HUES6 (cell line): ENCODE measurements around the gene SEMA5B.

Experiments used
- H3K27ac ChIP-seq: 2 replicates; pipeline ENCODE4 v1.7.0; 2013; ENCODE audit warnings: low read depth, mild to moderate bottlenecking, low read length, inconsistent platforms
- H3K27me3 ChIP-seq: 2 replicates; pipeline ENCODE4 v1.6.1; 2013; ENCODE audit warnings: low read length; ENCODE audit not compliant: control insufficient read depth, insufficient read depth
- H3K36me3 ChIP-seq: 2 replicates; pipeline ENCODE4 v1.6.1; 2013; ENCODE audit warnings: low read length; ENCODE audit not compliant: control insufficient read depth, insufficient read depth
- H3K4me1 ChIP-seq: 2 replicates; pipeline ENCODE4 v1.6.1; 2013; ENCODE audit warnings: low read length; ENCODE audit not compliant: control insufficient read depth, insufficient read depth
- H3K4me3 ChIP-seq: 2 replicates; pipeline ENCODE4 v1.5.1; 2013; ENCODE audit warnings: low read depth, low read length
- H3K9ac ChIP-seq: one replicate; pipeline ENCODE4 v1.6.1; 2013; ENCODE audit warnings: mild to moderate bottlenecking, low read length
- H3K9me3 ChIP-seq: 2 replicates; pipeline ENCODE4 v1.6.1; 2013; ENCODE audit warnings: low read depth, low read length; ENCODE audit not compliant: control insufficient read depth, insufficient read depth

Gene SEMA5B

GRCh38 chr3:122994954-122995353 is 32.6 kb downstream of the SEMA5B start:
- Histone ChIP-seq H3K4me1 (peaks cover 15% of the 10 kb centered on the region), H3K27me3 (peaks cover 7% of the 10 kb centered on the region; the same call in 1 of the 2 replicates), H3K36me3 (no peaks in the 10 kb centered on the region), H3K9me3 (no peaks in the 10 kb centered on the region), H3K4me3 (no peak overlapping the region), H3K27ac (no peak overlapping the region), H3K9ac (no peak overlapping the region)

GRCh38 chr3:122993124-122993978 is 34.2 kb downstream of the SEMA5B start:
- Histone ChIP-seq H3K27me3 (peaks cover 7% of the 10 kb centered on the region; the same call in 1 of the 2 replicates), H3K27ac (no peak overlapping the region), H3K4me1 (peaks cover 27% of the 10 kb centered on the region), H3K9me3 (no peaks in the 10 kb centered on the region), H3K9ac (no peak overlapping the region), H3K4me3 (no peak overlapping the region), H3K36me3 (no peaks in the 10 kb centered on the region)

- Histone ChIP-seq H3K9me3 (no peaks in the 10 kb centered on the region), H3K27ac (no peak overlapping the region), H3K9ac (no peak overlapping the region), H3K36me3 (no peaks in the 10 kb centered on the region), H3K27me3 (peaks cover 7% of the 10 kb centered on the region; the same call in 1 of the 2 replicates), H3K4me3 (no peak overlapping the region), H3K4me1 (peaks cover 34% of the 10 kb centered on the region)
Measured at GRCh38 chr3:122992676-122993075, 34.9 kb downstream of the SEMA5B start.

DNA sequence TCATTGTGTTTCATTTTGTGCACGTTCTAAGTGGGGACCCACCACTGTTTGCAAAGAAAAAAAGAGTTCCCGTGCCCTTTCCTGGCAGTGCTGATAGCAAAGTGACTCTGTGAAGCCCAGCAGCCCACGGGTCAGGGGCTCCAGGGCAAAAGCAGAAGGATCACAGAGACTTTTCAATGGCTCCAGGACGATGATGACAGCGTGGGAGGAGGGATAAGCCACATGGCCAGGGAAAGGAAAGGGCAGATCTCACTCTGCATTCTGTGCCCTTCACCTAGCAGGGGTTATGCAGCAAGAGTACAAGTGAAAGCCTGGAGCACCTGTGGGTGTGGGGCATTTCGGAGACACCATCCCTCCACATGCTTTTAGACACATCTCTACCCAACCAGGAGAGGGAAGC is 35.4 kb downstream of the SEMA5B start:
- peaks cover 39% of the 10 kb centered on the region for H3K4me1 ChIP-seq
- no peak overlapping the region for H3K27ac ChIP-seq
- H3K9me3 ChIP-seq = no peaks in the 10 kb centered on the region
- H3K9ac ChIP-seq = no peak overlapping the region
- H3K4me3 ChIP-seq = no peak overlapping the region
- peaks cover 7% of the 10 kb centered on the region; the same call in 1 of the 2 replicates for H3K27me3 ChIP-seq
- H3K36me3 ChIP-seq = no peaks in the 10 kb centered on the region

DNA sequence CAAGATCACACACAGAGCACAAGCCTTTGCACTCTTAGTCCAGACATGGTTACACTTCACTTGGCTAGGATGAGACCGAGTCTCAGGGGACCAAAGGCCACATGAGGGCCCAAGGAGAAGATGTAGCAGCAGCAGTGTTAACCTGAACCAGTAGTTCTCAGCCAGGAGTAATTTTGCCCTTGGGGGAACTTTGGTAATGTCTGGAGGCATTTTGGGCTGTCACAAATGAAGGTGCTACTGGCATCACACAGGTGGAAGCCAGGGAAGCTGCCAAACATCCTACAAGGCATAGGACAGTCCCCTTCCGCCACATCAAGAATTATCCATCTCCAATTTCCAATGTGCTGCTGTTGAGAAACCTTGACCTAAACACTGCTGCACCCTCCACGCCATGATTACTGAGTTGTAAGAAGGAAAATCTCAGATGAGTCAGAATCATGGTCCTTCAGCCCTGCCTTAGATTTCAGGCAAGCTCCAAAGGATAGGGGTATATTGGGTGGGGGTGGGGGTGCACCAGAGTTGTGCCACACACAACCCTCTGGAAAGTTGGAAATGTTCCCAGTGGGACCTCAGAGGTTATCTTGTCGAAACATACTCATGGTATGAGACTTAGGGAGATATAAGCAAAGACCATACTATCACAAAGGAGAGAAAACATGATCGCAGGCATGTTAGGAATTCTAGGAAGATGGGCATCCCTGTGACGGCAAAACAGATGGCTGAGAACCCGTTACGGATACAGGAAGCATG is 36.2 kb downstream of the SEMA5B start:
- Histone ChIP-seq H3K36me3 (no peaks in the 10 kb centered on the region), H3K9me3 (no peaks in the 10 kb centered on the region), H3K27me3 (peaks cover 7% of the 10 kb centered on the region; the same call in 1 of the 2 replicates), H3K9ac (no peak overlapping the region), H3K27ac (no peak overlapping the region), H3K4me3 (no peak overlapping the region), H3K4me1 (peaks cover 46% of the 10 kb centered on the region)

- no peak overlapping the region for H3K9ac ChIP-seq
- H3K4me1 ChIP-seq = peaks cover 58% of the 10 kb centered on the region
- peaks cover 7% of the 10 kb centered on the region; the same call in 1 of the 2 replicates for H3K27me3 ChIP-seq
Measured at GRCh38 chr3:122989856-122990575, 37.5 kb downstream of the SEMA5B start.

DNA sequence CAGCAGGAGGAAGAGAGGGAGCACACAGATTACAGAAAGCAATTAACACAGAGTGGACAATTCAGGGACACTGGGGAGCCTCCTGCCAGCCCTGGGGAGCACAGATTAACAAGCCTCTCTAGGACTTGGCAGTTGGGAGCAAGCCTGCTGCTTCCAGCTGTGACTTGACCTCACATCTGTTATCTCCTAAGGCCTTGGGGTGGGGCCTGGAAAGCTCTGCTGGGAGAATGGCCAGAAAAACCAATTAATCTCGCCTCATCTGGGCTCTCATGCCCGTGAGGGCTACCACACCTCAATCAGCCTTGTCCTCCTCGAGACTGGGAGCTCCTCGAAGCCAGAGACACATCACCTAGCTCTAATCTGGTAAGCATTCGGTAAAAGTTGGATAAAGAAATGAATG is 39.1 kb downstream of the SEMA5B start:
- Histone ChIP-seq H3K4me3 (no peak overlapping the region), H3K9me3 (no peaks in the 10 kb centered on the region), H3K36me3 (no peaks in the 10 kb centered on the region), H3K27ac (no peak overlapping the region), H3K4me1 (peaks cover 64% of the 10 kb centered on the region), H3K27me3 (peaks cover 7% of the 10 kb centered on the region; the same call in 1 of the 2 replicates), H3K9ac (no peak overlapping the region)

More at GRCh38 chr3:122989856-122990575, 37.5 kb downstream of the SEMA5B start:
- H3K27ac ChIP-seq = no peak overlapping the region
- no peaks in the 10 kb centered on the region for H3K9me3 ChIP-seq
- no peak overlapping the region for H3K4me3 ChIP-seq
- no peaks in the 10 kb centered on the region for H3K36me3 ChIP-seq

DNA sequence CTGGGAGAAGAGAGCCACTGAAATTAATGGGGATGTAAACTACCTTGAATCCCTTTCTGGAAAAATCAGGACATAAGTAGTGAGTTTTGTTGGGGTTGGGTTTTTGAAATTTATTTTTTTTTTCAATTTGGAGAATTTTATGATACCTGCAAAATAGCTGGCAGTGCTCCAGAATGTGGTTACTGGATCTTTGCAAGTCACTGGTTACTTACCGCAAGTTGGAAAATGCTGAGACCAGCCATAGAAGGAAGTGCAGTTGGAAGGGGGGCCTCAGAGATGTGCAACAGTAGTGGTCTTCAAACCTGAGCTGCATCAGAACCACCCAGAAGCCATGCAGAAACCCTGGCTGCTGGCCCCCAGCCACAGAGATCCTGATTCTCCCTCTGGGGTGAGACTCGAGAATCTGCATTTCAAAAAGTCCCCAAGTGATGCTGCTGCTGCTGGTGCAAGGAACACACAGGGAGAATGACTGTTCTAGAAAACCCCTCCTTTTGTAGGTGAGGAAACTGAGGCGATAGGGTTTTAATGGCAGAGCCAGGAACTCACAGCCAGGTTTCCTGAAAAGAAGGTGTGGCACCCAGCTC is 39.7 kb downstream of the SEMA5B start:
- no peak overlapping the region for H3K4me3 ChIP-seq
- no peak overlapping the region for H3K27ac ChIP-seq
- H3K27me3 ChIP-seq = peaks cover 4% of the 10 kb centered on the region; the same call in 1 of the 2 replicates
- peaks cover 61% of the 10 kb centered on the region for H3K4me1 ChIP-seq
- no peaks in the 10 kb centered on the region for H3K9me3 ChIP-seq
- no peaks in the 10 kb centered on the region for H3K36me3 ChIP-seq
- no peak overlapping the region for H3K9ac ChIP-seq

DNA sequence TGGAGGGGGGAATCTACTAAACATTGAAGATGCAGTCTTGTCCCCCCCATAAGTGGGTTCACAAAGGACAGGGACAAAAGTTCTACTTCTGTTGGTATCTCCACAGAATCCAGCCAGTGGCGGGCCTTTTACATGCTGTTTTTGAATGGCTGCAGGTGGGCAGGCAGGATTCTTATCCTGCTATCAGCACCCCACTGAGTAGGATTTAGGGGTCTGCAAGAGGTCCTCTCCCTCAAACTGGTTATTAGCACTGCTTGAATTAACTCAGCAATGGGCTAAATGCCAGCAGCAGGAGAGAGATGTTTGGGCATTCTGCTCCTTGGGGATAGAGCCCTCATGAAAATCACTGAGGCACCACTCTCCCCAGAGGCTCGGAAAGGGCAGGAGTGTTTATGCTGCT is 40.3 kb downstream of the SEMA5B start:
- Histone ChIP-seq H3K27me3 (peaks cover 4% of the 10 kb centered on the region; the same call in 1 of the 2 replicates), H3K36me3 (no peaks in the 10 kb centered on the region), H3K9ac (no peak overlapping the region), H3K4me3 (no peak overlapping the region), H3K4me1 (peaks cover 62% of the 10 kb centered on the region), H3K27ac (0 out of 2 replicates have a peak overlapping the region, but pooled peaks have one; percentile 4), H3K9me3 (no peaks in the 10 kb centered on the region)

DNA sequence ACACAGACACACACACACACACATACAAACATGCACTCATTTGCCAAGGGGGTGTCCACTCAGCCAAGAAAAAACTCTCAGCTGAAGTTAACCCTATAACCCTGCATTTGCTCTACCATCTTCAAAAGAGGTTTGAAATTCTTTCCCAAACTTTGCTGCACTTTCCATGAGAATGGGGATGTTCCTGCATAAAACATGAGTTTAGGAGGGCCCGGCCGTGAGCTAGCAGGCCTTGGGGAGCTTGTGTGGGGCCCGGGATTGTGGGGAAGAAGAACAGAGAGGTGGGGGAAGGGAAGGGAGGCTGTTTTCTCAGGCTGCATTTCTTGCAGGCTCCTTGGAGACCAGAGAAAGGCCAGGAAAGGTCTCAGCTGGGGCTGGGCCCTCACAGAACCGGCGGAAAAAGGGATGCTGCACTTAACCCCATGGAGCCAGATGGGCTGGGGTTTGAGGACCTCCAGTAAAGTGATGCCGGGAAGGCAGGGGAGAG is 40.8 kb downstream of the SEMA5B start:
- H3K36me3 ChIP-seq = no peaks in the 10 kb centered on the region
- no peak overlapping the region for H3K9ac ChIP-seq
- peaks cover 63% of the 10 kb centered on the region for H3K4me1 ChIP-seq
- 0 out of 2 replicates have a peak overlapping the region, but pooled peaks have one; percentile 4 for H3K27ac ChIP-seq
- H3K4me3 ChIP-seq = peak overlapping the region; percentile 29; the same call in 1 of the 2 replicates
- H3K9me3 ChIP-seq = no peaks in the 10 kb centered on the region
- peaks cover 1% of the 10 kb centered on the region; the same call in 1 of the 2 replicates for H3K27me3 ChIP-seq
